ENCODE results near the gene NREP. TPM values are rescaled to one million over a fixed set of nuclear protein-coding genes. Genes with fewer than 3 reads are reported as not detected.
"Not testable (repeated sequence)": the region's sequence is repeated elsewhere in the genome, so short reads cannot be mapped to it uniquely, and the experiment has no call there.

NREP gene
- total RNA-seq, 1 donor from 2014 or later, result 6.1 TPM

- intact Hi-C loops (cut with DNase I), result no loop called here
- Histone ChIP-seq H3K27ac (no peak overlapping the region), H3K27me3 (no peaks in the 10 kb centered on the region), H3K4me1 (no peaks in the 10 kb centered on the region), H3K36me3 (no peaks in the 10 kb centered on the region), H3K9me3 (no peaks in the 10 kb centered on the region), H3K4me3 (no peak overlapping the region)
- TF ChIP-seq CTCF (IDR thresholded peaks at IDR 0.05), result no peak
- TF ChIP-seq POLR2A (IDR thresholded peaks at IDR 0.05), result no peak
- TF ChIP-seq POLR2AphosphoS5 (IDR thresholded peaks at IDR 0.05; ENCODE audit: insufficient read depth in 1 of 2, low read depth in 1 of 2), result no peak
- DNase-seq (ENCODE audit: extremely low spot score in 2 of 2), result no peak
Observed at GRCh38 chr5:111722140-111722539, 34.9 kb downstream of the NREP start.

DNA sequence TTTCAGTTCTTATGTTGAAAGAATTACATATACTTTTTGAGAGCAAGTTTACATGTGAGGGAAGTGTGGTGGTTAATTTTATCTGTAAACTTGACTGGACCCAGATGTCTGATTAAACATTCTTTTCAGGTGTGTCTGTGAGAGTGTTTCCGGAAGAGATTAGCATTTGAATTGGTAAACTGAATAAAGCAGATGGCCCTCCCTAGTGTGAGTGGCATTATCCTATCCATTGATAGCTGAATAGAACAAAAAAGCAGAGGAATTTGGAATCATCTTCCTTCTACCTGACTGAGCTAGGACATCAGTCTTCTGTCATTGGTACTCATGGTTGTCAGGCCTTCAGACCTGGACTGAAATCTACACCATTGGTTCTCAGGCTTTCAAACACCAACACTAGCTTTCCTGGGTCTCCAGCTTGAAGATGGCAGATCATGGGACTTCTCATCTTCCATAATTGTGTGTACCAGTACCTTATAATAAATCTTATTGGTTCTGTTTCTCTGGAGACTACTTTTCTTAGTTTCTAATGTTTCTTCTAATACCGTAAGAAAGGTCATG is 36.6 kb downstream of the NREP start:
- no peaks in the 10 kb centered on the region for H3K9me3 ChIP-seq
- TF ChIP-seq POLR2AphosphoS5 (IDR thresholded peaks at IDR 0.05; ENCODE audit: insufficient read depth in 1 of 2, low read depth in 1 of 2), result no peak
- no peak for TF ChIP-seq CTCF (IDR thresholded peaks at IDR 0.05)
- no peak for TF ChIP-seq POLR2A (IDR thresholded peaks at IDR 0.05)
- intact Hi-C loops (cut with DNase I), result no loop called here

DNA sequence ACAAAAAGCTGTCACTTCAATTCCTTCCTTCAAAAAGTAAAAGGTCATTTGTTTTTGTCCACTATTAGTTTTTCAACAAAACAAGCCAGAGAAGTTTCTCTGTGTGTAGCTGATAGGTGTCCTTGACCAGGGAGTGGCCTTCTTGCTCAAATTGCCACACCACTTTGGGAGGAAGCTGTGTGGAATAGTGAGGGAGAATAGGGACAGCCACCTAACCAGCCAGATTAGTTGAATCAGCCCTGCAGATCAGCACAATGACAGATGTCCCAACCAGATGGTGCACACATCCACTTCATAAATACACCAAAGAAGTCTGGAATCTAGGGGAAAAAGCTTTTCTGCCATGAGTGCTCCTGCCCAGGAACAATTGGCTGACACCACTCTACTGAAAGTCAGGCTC is 37.2 kb downstream of the NREP start:
- Histone ChIP-seq H3K27me3 (no peaks in the 10 kb centered on the region), H3K4me1 (no peaks in the 10 kb centered on the region), H3K27ac (no peak overlapping the region), H3K4me3 (no peak overlapping the region), H3K36me3 (no peaks in the 10 kb centered on the region), H3K9me3 (no peaks in the 10 kb centered on the region)
- intact Hi-C loops (cut with DNase I), result no loop called here
- TF ChIP-seq CTCF (IDR thresholded peaks at IDR 0.05) (no peak), POLR2AphosphoS5 (IDR thresholded peaks at IDR 0.05; ENCODE audit: insufficient read depth in 1 of 2, low read depth in 1 of 2) (no peak), POLR2A (IDR thresholded peaks at IDR 0.05) (no peak)
- no peak for DNase-seq (ENCODE audit: extremely low spot score in 2 of 2)

More for the DNA sequence above, 36.6 kb downstream of the NREP start:
- H3K4me1 ChIP-seq, result no peaks in the 10 kb centered on the region
- no peaks in the 10 kb centered on the region for H3K36me3 ChIP-seq
- no peak for DNase-seq (ENCODE audit: extremely low spot score in 2 of 2)
- H3K27ac ChIP-seq, result no peak overlapping the region
- H3K27me3 ChIP-seq, result no peaks in the 10 kb centered on the region
- no peak overlapping the region for H3K4me3 ChIP-seq

DNA sequence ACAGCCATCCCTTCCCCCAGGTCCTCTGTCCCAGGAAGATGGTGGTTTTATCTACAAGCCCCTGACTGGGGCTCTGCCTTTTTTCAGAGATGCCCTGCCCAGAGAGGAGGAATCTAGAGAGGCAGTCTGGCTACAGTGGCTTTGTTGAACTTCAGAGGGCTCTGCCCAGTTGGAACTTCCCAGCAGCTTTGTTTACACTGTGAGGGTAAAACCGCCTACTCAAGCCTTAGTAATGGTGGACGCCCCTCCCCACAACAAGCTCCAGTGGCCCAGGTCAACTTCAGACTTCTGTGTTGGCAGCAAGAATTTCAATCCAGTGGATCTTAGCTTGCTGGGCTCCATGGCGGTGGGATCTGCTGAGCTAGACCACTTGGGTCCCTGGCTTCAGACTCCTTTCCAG is 40.2 kb downstream of the NREP start:
- H3K36me3 ChIP-seq; H3K4me1 ChIP-seq; H3K27me3 ChIP-seq; DNase-seq (ENCODE audit: extremely low spot score in 2 of 2); H3K4me3 ChIP-seq; intact Hi-C loops (cut with DNase I); H3K27ac ChIP-seq; H3K9me3 ChIP-seq: not testable (repeated sequence)

DNA sequence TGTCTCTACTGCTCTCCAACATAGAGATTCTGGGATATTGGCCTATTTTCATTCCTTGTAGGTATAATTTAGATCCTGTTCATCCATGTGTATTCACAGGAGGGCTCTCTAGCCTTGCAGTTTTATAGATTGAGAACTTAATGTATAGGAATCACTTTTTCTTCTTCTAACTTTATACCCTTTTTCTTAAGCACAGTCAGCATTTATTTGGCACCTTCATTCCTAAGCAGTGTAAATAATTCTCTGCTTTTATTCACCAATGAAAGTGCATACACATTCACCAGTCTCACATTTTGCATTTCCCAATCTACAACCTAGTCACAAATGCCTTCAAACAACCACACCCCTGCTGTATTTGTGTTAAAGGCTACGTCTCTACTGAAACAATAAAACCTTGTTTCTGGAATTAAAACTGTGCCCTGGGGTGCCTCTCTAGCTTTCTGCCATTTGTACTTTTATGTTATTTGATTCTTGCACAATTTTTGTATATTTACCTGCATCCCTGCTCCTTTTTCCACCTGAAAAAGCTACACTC is 49.3 kb downstream of the NREP start:
- no peak overlapping the region for H3K27ac ChIP-seq
- TF ChIP-seq POLR2A (IDR thresholded peaks at IDR 0.05), result no peak
- no peak for TF ChIP-seq POLR2AphosphoS5 (IDR thresholded peaks at IDR 0.05; ENCODE audit: insufficient read depth in 1 of 2, low read depth in 1 of 2)

DNA sequence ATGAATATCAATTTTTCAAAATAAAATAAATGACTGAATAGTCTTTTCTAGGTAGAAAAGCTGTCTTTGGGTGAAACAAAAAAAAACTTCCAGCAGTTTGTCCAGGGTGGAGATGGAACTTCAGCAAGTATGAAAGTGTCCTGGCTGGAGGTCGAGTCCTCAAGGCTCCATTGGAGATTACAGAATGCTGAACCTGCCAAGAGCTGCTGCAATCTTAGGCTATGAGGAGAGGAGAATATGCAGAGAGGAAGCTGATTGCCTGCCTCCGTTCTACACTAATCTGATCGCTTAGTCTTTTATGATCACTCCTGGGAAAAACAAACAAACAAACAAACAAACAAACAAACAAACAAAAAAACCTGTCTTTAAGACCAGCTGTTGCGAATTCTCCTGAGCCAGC is 50.6 kb downstream of the NREP start:
- Histone ChIP-seq H3K27ac (no peak overlapping the region), H3K4me3 (no peak overlapping the region), H3K27me3 (no peaks in the 10 kb centered on the region), H3K4me1 (no peaks in the 10 kb centered on the region), H3K36me3 (no peaks in the 10 kb centered on the region), H3K9me3 (no peaks in the 10 kb centered on the region)
- intact Hi-C loops (cut with DNase I), result no loop called here
- no peak for DNase-seq (ENCODE audit: extremely low spot score in 2 of 2)
- no peak for TF ChIP-seq POLR2AphosphoS5 (IDR thresholded peaks at IDR 0.05; ENCODE audit: insufficient read depth in 1 of 2, low read depth in 1 of 2)
- TF ChIP-seq POLR2A (IDR thresholded peaks at IDR 0.05), result no peak
- no peak for TF ChIP-seq CTCF (IDR thresholded peaks at IDR 0.05)

More for the DNA sequence above, 49.3 kb downstream of the NREP start:
- H3K9me3 ChIP-seq, result no peaks in the 10 kb centered on the region
- no peaks in the 10 kb centered on the region for H3K4me1 ChIP-seq
- no peak overlapping the region for H3K4me3 ChIP-seq
- intact Hi-C loops (cut with DNase I), result no loop called here
- DNase-seq (ENCODE audit: extremely low spot score in 2 of 2), result no peak
- H3K27me3 ChIP-seq, result no peaks in the 10 kb centered on the region
- H3K36me3 ChIP-seq, result no peaks in the 10 kb centered on the region
